Renal cortical epithelial cell (primary cell): ENCODE results near the gene EXD3. TPM values are rescaled to one million over a fixed set of nuclear protein-coding genes. Genes with fewer than 3 reads are reported as not detected.

Experiments used
- DNase-seq: peaks from one replicate; pipeline ENCODE4 v3.0.0-alpha.2; 2011; ENCODE audit warnings: low read depth
- total RNA-seq: library from RNA; depleted of rRNA; stranded (reverse); fragments of >200 nt; gene quantifications from 2 replicates; pipeline ENCODE4 v1.2.3, GENCODE V29; 2014

The EXD3 gene
- total RNA-seq, 1 donor from 2014 or later: 12.2 TPM

- DNase-seq: no peak
Measured at GRCh38 chr9:137447722-137448601, 25.0 kb upstream of the EXD3 start.

DNA sequence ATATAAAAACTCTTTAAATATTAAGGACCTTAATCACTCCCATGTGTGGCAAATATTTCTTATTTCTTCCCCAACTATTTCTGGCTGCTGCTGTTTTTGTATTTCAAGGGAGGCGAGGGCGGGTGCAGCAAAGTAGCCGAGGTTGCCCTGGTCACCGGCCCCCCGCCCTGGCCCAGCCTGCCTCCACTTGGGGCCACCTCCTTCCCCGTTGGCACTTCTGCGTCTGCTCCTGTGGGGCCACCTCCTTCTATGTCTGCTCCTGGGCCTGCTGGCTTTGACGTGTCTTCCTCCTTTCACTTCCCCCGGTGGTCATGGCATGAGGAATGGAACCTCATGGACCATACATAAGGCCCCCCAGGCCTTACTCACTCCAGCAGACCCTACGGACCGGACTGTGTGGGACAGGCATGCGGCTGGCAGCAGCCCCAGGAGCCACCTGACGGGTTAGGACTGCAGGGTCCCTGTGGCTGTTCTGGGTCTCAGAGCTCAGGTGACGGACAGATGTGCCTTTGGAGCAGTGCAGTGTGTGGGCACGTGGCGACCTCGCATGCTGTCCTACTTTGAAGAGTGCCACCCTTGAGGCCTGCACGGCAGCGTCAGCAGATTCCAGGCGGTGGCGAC, 24.0 kb upstream of the EXD3 start:
- no peak for DNase-seq

GRCh38 chr9:137445930-137446431, 23.0 kb upstream of the EXD3 start:
- DNase-seq: no peak

GRCh38 chr9:137445275-137445807, 22.4 kb upstream of the EXD3 start:
- DNase-seq: peak; percentile 61

DNA sequence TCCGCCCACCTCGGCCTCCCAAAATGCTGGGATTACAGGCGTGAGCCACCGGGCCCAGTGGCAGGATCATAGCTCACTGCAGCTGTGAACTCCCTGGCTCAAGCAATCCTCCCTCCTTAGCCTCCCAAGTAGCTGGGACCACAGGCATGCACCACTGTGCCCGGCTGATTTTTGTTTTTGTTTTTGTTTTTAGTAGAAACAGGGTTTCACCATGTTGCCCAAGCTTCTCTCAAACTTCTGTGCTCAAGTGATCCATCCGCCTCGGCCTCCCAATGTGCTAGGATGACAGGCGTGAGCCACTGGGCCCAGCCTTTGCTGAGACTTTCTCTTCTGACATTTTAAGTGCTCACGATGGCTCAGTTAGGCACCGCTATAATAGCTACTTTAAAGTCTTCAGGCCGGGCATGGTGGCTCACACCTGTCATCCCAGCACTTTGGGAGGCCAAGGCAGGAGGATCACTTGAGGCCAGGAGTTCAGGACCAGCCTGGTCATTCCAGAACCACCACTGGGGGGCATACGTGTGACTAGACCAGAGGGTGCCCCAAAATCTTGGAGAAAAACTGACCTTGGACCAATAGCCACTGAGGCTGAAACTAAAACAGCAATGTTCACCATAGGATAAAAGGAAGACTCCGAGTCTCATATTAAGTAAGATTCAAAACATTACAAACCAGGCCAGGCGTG, 21.3 kb upstream of the EXD3 start:
- no peak for DNase-seq

DNA sequence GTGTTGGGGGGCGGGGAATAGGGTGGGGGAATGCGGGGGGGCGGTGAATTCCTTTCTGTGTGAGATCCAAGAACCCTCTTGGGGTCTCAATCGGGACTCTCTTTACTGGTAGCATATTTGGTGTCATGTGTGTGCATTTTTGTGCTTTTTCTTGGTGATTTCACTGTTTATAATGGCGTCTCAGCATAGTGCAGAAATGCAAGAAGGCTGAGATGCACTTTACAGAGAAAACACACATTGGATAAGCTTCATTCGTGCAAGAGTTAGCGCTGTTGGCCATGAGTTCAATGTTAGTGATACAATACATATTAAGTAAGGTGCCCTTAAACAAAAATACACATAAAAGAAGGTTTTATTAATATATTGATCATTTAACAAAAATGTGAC, 19.0 kb upstream of the EXD3 start:
- no peak for DNase-seq

DNA sequence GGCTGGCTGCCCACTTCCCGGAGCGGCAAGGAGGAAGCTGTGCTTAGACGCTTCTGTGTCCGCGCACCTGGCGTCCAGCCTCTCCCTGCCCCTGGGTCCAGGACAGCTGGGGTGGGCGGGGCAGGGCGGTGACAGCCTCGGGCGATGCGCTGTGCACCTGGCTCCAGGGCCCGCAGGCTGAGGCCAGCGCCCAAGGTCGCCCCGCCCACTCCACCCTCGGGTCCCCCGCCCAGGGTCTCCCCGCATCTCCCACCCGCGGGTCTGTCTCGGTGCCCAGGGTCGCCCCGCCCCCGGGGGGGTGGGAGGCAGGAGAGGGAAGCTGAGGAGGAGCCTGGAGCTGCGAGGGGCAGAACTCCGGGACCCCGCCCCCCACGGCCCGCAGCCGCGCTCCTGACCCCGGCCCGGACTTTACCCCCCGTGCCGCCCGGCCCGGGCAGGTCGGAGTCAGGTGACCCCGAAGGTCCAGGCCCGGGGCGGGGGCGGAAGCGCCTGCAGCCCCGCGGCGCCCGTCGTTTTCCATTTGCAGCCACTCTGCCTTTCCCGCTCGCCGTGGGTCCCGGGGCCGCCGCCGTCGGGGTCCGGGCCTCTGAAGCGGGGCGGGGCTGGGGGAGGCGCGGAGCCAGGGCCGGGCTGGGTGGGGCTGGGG, 18.4 kb upstream of the EXD3 start, which contains the start of gene ENTPD8:
ENTPD8 (minus strand) TSS at position 69 of the 646 bp plus-strand sequence. CDS start 3,072 bp downstream, outside the sequence.
- DNase-seq: no peak

DNA sequence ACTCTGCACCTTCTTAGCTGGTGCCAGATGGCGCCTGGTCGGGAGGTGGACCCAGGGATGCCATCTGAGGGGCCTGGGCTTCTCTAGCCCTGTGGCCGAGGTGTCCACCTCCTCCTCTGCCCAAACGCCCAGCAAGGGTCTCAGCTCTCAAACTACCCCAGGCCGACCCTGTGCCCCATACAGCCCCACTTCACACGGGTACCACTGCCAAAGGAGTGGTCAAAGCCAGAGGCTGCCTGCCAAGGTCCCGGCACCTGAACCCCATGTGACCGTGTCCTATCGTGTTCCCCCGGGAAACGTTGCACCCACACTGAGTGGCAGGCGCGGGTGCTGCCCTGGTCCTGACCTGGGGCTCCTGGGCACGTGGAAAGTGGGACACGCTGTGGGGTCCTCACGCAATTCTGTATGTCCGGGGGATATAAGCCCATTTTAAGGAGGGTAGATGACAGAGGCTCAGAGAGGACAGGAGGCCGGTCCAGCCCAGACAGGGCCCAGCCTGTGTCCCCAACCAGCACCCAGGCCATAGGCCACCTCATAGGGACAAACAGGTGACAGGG, 16.3 kb upstream of the EXD3 start:
- DNase-seq: no peak

DNA sequence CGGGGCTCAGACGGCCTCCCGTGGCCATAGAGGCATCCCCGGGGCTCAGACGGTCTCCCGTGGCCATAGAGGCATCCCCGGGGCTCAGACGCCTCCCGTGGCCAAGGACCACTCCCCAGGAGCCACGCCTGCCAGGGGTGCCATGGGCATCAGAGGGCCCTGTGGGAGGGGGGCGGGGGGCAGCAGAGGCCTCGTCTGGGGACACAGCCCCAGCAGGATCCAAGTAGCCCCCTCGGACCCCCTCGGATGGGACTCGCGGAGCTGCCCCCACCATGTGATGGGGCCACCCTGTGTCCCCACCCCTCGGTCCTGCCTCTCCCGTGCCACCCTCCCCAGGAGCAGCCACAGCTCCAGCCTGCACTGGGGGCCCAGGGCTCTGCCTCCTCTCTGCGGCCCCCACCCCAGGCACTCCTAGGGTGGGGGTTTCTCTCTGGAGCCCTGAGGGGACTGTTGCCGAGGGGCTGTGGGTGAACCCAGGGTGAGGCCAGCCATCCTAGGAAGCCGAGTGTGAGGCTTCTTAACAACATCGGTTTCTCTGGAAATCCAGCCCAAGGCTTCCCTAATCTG, 15.7 kb upstream of the EXD3 start:
- DNase-seq: no peak

GRCh38 chr9:137437691-137438590, 15.0 kb upstream of the EXD3 start:
- no peak for DNase-seq

GRCh38 chr9:137436761-137437600, 14.0 kb upstream of the EXD3 start:
- no peak for DNase-seq

- DNase-seq: peak; percentile 85
Measured at GRCh38 chr9:137435980-137436760, 13.2 kb upstream of the EXD3 start.

DNA sequence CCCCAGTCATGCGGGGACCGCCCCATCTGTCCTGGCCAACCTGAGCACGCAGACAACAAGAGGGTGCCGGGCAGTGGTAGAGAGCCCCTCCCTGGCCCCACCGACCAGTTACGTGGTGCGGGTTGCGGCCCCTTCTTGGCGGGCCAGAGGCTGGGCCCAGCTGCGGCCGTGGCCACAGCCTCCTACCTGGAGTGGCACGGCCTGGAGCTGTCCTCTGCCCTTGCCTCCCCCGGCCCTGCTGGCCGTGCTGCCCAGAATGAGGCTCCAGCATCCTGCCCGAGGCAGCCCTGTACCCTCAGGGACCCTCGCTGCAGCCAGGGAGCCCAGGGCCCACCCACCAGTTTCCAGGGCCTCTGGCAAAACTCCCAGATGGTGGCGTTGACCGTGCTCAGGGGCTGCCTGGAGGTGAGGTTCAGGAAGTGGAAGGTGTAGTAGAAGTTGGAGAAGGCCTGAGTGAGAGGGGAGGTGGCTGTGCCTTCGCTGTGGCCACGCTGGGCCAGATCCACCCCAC, 12.5 kb upstream of the EXD3 start:
- no peak for DNase-seq

DNA sequence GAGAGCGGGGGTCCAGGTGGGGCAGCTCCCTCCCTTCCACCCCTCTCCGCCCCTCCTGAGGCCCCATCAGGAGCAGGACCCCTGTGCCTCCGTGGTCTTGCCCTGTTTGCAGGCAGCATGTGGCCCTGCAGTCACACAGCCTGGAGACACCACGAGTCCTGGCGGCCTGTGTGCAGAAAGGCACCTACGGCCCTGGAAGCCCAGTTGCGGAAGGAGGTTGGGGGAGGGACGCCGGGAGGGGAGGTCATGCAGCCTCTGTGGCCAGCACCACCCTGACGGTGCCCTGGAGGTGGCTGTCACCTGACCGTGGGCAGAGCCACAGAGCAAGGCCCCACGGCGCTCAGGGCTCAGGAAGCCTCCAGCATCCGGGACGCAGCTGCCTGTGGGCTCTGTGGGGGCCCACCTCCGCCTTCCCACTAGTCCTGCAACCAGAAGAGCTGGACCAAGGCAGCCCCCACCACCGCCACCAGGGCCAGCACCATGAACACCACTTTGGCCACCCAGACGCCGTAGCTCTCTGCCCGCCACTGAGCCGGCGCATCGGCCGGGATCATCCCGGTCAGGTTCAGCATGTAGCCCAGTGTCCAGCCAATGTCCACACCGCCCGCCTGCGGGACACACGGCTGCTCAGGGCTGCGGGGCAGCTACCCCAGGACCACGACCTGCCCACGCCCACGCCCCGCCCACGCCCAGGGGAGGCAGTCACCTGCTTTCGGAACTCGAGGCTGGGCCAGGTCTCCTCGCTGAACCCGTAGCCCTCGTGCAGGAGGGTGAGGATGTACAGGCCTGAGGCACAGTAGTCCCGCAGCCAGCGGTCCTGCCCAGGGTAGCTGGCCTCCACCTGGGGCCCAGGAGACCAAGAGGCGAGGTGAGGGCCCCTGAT, 11.8 kb upstream of the EXD3 start:
- DNase-seq: no peak

DNA sequence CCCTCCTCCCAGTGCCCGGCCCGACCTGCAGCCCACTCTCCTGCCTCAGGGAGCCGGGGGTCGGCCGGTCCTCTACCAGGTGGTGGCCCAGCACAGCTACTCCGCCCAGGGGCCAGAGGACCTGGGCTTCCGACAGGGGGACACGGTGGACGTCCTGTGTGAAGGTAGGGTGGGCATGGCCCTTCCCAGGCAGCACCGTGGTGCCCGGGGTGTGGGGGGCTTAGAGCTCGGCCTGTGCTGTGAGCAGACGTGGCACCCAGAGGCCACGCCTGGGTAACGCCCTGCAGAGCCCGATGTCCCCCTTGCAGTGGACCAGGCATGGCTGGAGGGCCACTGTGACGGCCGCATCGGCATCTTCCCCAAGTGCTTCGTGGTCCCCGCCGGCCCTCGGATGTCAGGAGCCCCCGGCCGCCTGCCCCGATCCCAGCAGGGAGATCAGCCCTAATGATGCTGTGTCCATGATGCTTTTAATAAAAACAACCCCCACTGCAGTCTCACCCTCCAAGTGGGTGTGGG, 11.0 kb upstream of the EXD3 start:
- no peak for DNase-seq

DNA sequence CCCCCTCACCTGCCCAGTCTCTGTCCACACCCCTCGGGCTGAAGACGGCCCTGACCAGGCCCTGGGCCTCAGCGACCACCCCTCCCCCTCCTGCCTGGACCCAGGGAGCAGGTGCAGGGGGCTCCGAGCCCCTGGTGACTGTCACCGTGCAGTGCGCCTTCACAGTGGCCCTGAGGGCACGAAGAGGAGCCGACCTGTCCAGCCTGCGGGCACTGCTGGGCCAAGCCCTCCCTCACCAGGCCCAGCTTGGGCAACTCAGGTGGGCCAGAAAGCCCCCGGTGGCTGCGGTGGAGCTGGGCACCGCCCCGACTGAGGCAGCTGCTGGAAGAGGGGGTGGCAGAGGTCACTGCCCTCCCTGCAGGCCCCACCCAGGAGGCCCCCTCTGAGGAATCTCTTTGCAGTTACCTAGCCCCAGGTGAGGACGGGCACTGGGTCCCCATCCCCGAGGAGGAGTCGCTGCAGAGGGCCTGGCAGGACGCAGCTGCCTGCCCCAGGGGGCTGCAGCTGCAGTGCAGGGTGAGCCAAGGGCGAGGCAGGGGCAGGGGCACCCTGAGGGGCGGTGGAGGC, 10.5 kb upstream of the EXD3 start:
- DNase-seq: no peak
